Measurements from ENCODE around the gene SP110.

DNA sequence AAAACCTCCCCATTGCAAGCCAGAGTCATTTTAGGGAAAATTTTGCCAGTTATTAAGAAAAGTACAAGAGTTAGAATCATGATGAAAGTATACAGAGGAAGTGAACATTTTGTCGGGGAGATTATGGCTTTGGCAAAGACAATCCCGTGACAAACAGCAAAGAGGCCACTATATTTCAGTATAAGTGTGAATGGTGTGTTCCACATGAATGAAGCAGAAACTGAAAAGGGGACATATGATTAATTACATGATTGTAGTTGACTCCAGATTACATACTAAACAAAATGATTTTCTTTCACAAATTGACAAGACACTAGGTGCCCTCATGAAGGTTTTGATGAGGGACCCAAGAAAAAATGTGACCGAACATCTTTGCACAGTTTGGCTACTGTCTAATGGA is 47.8 kb upstream of the SP110 start:
- TF ChIP-seq, protein P1, sequence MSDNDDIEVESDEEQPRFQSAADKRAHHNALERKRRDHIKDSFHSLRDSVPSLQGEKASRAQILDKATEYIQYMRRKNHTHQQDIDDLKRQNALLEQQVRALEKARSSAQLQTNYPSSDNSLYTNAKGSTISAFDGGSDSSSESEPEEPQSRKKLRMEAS (IDR thresholded peaks at IDR 0.05), result no peak
- TF ChIP-seq YY1 (IDR thresholded peaks at IDR 0.05; ENCODE audit: low read depth) (no peak), RAD21 (IDR thresholded peaks at IDR 0.05; ENCODE audit: low read depth) (no peak), EP300 (IDR thresholded peaks at IDR 0.05; ENCODE audit: borderline replicate concordance) (no peak), FOXM1 (IDR thresholded peaks at IDR 0.05; ENCODE audit: borderline replicate concordance, low read depth) (no peak), TAF1 (IDR thresholded peaks at IDR 0.05; ENCODE audit: low read depth) (no peak), TEAD4 (IDR thresholded peaks at IDR 0.05) (no peak)

All from Ishikawa (cell line).